ENCODE data around the gene LIMS1.

- TF ChIP-seq BHLHE40 (IDR thresholded peaks at IDR 0.05; ENCODE audit: borderline replicate concordance) (no peak), TARDBP (IDR thresholded peaks at IDR 0.05) (peak; percentile 86), HDGF (IDR thresholded peaks at IDR 0.05; ENCODE audit: borderline replicate concordance) (no peak), PKNOX1 (IDR thresholded peaks at IDR 0.05) (peak; percentile 44; the same call in 1 of the 2 replicates), FOXM1 (IDR thresholded peaks at IDR 0.05; ENCODE audit: borderline replicate concordance) (no peak), FOXA1 (IDR thresholded peaks at IDR 0.05) (no peak), SP1 (IDR thresholded peaks at IDR 0.05) (no peak), FOXK2 (IDR thresholded peaks at IDR 0.05) (no peak), LEF1 (IDR thresholded peaks at IDR 0.05; ENCODE audit: borderline replicate concordance) (no peak)
These were observed 185.1 kb downstream of the LIMS1 start, which contains the start of gene RANBP2 for GRCh38 chr2:108719149-108720044.
